Measurements from ENCODE around the gene GPR179.

GPR179 gene

DNA sequence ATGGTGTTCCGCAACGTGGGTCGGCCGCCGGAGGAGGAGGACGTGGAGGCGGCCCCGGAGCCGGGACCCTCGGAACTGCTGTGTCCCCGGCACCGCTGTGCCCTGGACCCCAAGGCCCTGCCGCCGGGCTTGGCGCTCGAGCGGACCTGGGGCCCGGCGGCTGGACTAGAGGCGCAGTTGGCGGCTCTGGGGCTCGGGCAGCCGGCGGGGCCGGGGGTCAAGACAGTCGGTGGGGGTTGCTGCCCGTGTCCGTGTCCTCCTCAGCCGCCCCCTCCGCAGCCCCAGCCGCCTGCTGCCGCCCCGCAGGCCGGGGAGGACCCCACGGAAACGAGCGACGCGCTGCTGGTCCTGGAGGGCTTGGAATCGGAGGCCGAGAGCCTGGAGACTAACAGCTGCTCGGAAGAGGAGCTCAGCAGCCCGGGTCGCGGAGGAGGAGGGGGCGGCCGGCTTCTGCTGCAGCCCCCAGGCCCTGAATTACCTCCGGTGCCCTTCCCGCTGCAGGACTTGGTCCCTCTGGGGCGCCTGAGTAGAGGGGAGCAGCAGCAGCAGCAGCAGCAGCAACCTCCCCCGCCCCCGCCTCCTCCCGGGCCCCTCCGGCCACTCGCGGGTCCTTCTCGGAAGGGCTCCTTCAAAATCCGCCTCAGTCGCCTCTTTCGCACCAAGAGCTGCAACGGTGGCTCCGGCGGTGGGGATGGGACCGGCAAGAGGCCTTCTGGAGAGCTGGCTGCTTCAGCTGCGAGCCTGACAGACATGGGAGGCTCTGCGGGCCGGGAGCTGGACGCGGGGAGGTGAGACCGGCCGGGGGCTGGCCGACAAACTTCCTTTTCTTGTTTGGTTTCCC, 8.7 kb upstream of the GPR179 start:
- peak overlapping the region; percentile 65 for H3K4me3 ChIP-seq
- in situ Hi-C loops (cut with MboI; ENCODE audit: low sequenced_read_pairs), result no loop called here
- no peaks in the 10 kb centered on the region for H3K27me3 ChIP-seq (ENCODE audit: low read depth)
- H3K4me1 ChIP-seq, result peaks cover 38% of the 10 kb centered on the region
- no peaks in the 10 kb centered on the region for H3K9me3 ChIP-seq
- H3K36me3 ChIP-seq (replicated peaks), result no peaks in the 10 kb centered on the region; the same call in 1 of the 2 replicates
- peak in 1 of 2 experiments; percentile 46 for DNase-seq (ENCODE audit: low spot score in 2 of 2)

DNA sequence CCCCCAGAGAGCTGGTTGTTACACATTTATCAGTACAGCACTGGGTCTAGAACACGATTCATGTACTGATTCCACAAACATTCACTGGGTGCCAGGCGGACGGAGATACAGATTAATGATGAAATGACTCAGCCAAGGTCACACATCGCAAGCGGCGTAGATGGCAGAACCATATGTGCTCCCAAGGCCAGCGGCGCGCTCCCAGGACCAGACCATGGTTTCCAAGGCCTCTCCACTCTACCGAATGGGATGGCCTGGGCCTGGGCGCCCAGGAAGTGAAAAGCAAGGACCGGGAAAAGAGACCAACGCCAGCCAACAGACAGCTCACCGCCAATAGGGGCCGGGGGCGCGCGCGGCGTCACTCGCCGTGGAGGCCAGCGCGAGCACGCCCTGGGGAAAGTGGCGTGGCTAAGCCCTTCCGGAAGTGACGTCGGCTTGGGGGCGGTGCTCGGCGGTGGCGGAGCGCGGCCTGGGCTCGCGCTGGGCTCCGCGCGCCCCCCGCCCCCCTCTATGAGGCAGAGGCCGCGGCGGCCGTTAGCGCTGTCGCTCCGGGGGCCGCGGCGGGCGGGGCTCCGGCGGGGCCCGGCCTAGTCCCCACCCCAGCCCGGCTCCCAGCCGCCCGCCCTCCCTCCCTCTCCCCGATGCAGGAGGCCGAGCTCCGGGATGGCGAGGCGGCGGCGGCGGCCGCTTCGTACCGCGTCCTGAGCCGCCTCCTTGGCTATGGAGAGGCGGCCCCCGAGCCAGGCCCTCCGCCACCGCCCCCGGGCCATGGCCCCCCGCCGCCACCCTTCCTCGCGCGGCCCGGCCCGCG, 7.9 kb upstream of the GPR179 start, which contains the start of gene SOCS7:
TSS of gene SOCS7 (plus strand) at position 433 of the 811 bp plus-strand sequence. CDS start at position 642, 209 bp downstream.
- peaks cover 35% of the 10 kb centered on the region for H3K4me1 ChIP-seq
- no peaks in the 10 kb centered on the region for H3K9me3 ChIP-seq
- no peaks in the 10 kb centered on the region; the same call in 1 of the 2 replicates for H3K36me3 ChIP-seq (replicated peaks)
- in situ Hi-C loops (cut with MboI; ENCODE audit: low sequenced_read_pairs), result no loop called here
- no peaks in the 10 kb centered on the region for H3K27me3 ChIP-seq (ENCODE audit: low read depth)
- DNase-seq (ENCODE audit: low spot score in 2 of 2), result peak; percentile 78 to 97
- H3K4me3 ChIP-seq, result peak within 1 kb of the TSS; percentile 65

DNA sequence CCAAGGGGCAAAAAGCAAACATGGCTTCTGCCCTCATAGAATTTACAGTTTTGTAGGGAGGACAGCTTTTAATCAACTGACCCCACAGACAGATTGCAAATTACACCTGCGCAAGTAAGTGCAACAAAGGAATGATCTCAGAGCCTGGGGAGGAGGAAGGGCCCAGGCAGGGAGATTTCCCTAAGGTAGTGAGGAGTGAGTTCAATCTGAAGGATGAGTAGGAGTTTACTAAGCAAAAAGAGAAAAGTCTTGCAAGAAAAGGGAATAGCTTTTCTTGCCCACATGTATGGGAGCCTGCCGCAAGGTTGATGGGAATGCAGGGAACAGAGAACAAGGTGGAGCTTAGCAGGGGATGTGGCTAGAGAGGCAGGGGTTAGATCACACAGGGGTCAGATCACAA, 6.3 kb upstream of the GPR179 start:
- no peak overlapping the region for H3K4me3 ChIP-seq
- H3K4me1 ChIP-seq, result peaks cover 30% of the 10 kb centered on the region
- in situ Hi-C loops (cut with MboI; ENCODE audit: low sequenced_read_pairs), result no loop called here
- no peaks in the 10 kb centered on the region for H3K27me3 ChIP-seq (ENCODE audit: low read depth)
- H3K36me3 ChIP-seq (replicated peaks), result no peaks in the 10 kb centered on the region; the same call in 1 of the 2 replicates
- no peak for DNase-seq (ENCODE audit: low spot score in 2 of 2)
- H3K9me3 ChIP-seq, result no peaks in the 10 kb centered on the region

DNA sequence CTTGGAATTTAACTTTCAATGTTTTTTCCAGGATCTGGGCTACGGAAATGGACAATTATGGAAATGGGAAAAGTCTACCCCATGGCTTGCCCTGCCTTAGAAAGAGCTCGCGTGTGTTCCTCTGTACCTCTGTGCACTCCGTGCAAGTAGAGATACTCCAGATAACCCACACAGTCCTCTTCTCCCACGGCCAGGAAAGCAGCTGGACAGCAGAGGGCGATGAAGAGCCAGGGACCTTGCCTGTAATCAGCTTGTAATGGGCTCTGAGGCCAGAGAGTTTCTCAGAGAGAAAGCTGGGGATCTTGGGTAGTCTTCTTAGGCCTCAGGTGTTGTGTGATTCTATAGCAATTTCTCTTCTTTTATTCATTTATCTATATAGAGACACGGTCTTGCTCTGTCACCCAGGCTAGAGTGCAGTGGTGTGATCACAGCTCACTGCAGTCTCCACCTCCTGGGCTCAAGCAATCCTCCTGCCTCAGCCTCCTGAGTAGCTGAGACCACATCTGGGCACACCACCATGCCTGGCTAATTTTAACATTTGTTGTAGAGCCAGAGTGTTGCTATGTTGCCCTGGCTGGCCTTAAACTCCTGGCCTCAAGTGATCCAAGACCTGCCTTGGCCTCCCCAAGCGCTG, 5.5 kb upstream of the GPR179 start:
- DNase-seq (ENCODE audit: low spot score in 2 of 2), result peak; percentile 70 to 92
- no peak overlapping the region for H3K4me3 ChIP-seq
- in situ Hi-C loops (cut with MboI; ENCODE audit: low sequenced_read_pairs), result loop anchor here (5.0 to 10.0 kb wide), 2 partner anchors 63 to 136 kb away; no protein-coding TSS in a partner anchor
- no peaks in the 10 kb centered on the region for H3K9me3 ChIP-seq
- no peaks in the 10 kb centered on the region; the same call in 1 of the 2 replicates for H3K36me3 ChIP-seq (replicated peaks)
- no peaks in the 10 kb centered on the region for H3K27me3 ChIP-seq (ENCODE audit: low read depth)
- peaks cover 22% of the 10 kb centered on the region for H3K4me1 ChIP-seq

DNA sequence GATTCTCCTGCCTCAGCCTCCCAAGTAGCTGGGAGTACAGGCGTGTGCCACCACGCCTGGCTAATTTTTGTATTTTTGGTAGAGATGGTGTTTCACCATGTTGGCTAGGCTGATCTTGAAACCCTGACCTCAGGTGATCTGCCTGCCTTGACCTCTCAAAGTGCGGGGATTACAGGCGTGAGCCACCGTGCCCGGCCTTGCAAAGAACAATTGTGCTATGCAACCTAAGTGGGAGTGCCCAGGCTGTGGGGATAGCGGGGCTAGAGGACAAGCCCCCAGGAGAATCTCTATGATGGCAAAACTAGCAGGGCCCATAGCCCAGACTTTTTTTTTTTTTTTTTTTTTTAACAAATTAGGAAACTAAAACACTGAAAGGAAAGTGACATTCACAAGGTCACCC, 2.0 kb upstream of the GPR179 start:
- in situ Hi-C loops (cut with MboI; ENCODE audit: low sequenced_read_pairs), result loop anchor here (5.0 to 10.0 kb wide), 2 partner anchors 67 to 139 kb away; no protein-coding TSS in a partner anchor
- Histone ChIP-seq H3K4me1 (peaks cover 4% of the 10 kb centered on the region), H3K36me3 (replicated peaks) (no peaks in the 10 kb centered on the region; the same call in 1 of the 2 replicates), H3K4me3 (no peak overlapping the region), H3K27me3 (ENCODE audit: low read depth) (no peaks in the 10 kb centered on the region), H3K9me3 (no peaks in the 10 kb centered on the region)
- no peak for DNase-seq (ENCODE audit: low spot score in 2 of 2)

DNA sequence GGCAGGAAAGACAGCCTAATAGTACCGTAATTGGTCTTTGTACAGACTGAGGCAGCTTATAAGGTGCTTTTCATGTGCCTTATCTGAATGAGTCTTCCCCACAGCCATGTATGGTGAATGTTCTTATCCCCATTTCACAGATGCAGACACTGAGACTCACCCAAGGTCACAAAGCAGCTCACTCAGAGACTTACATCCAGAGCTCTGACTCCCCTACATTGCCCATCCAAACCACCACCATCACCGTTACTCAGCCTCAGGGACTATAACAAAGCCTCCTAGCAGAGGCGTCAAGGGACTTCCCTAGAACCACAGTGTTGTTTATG, 627 bp upstream of the GPR179 start:
- Histone ChIP-seq H3K4me3 (no peak overlapping the region), H3K9me3 (no peaks in the 10 kb centered on the region), H3K27me3 (ENCODE audit: low read depth) (no peaks in the 10 kb centered on the region), H3K36me3 (replicated peaks) (no peaks in the 10 kb centered on the region; the same call in 1 of the 2 replicates), H3K4me1 (no peaks in the 10 kb centered on the region; the same call in 1 of the 2 replicates)
- DNase-seq (ENCODE audit: low spot score in 2 of 2), result no peak
- in situ Hi-C loops (cut with MboI; ENCODE audit: low sequenced_read_pairs), result loop anchor here (10.0 kb wide), 1 partner anchor 140 kb away; no protein-coding TSS in a partner anchor

DNA sequence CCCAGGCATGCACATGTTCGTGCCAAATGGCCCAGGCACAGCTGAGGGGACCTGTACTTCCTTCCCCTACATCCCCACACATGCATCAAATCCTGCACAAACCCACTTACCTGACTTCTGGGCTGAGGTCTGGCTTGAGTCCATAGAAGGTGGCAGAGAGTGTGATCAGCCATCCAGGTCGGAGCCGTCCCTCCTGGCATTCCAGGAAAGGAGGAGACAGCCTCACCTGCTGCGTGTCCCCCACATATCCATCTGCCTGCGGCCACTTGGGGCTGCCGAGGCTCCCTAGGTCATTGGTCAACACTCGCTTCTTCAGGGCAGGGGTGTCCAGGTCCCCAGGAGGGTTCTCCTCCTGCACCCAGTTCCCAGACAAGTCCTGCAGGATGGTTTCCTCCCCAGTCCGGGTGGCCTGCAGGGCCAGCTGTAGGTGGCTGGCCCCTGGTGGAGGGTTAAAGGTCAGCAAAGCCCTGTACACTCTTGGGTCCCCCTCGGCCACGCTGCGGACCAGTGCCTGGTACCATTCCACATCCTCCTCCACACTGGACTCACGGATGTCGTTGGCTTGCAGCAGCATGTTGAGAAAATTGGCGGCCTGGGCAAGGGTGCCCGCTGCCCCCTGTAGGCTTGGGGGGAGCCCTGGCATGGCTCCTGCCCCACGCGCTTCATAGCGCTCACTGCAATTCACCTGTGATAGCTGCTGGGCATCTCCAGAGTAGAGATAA, 709 bp downstream of the GPR179 start:
- H3K36me3 ChIP-seq (replicated peaks), result no peaks in the 10 kb centered on the region
- in situ Hi-C loops (cut with MboI; ENCODE audit: low sequenced_read_pairs), result loop anchor here (10.0 kb wide), 1 partner anchor 142 kb away; no protein-coding TSS in a partner anchor
- H3K4me1 ChIP-seq, result no peaks in the 10 kb centered on the region
- H3K4me3 ChIP-seq, result no peak overlapping the region
- H3K27me3 ChIP-seq (ENCODE audit: low read depth), result no peaks in the 10 kb centered on the region
- H3K9me3 ChIP-seq, result no peaks in the 10 kb centered on the region
- DNase-seq (ENCODE audit: low spot score in 2 of 2), result no peak

DNA sequence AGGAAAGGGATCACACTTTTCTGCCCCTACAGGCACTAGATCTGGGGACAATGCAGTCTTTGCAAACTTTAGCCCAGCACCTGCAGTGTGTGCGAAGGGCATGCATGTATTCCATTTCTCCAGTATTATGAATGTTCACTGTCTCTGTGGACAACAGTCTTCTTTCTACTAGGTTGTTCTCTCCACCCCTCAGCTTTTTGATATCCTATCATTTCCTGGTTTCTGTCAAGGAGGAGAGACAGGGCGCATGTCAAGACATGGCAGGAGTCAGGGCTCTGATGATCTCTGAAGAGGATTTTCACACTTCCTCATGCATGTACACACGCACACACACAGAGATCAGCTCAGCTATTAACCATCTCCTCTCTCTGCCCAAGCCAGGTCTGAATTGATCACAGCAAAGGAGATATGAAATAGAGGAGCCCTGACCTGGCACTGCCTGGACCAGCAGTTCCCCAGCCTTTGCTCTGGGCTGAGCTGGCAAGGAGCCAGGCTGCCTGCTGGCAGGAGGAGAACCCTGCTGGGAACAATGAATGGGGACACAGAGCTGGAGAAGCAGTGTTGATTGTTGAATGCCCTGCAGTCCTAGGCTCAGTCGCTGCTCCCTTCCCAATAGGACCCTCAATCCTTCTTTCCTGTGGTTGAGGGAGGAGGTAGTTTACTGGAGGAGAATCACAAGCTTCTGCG, 2.6 kb downstream of the GPR179 start:
- in situ Hi-C loops (cut with MboI; ENCODE audit: low sequenced_read_pairs), result loop anchor here (10.0 kb wide), 1 partner anchor 144 kb away; no protein-coding TSS in a partner anchor
- DNase-seq (ENCODE audit: low spot score in 2 of 2), result peak; percentile 41 to 64
- H3K9me3 ChIP-seq, result no peaks in the 10 kb centered on the region

DNA sequence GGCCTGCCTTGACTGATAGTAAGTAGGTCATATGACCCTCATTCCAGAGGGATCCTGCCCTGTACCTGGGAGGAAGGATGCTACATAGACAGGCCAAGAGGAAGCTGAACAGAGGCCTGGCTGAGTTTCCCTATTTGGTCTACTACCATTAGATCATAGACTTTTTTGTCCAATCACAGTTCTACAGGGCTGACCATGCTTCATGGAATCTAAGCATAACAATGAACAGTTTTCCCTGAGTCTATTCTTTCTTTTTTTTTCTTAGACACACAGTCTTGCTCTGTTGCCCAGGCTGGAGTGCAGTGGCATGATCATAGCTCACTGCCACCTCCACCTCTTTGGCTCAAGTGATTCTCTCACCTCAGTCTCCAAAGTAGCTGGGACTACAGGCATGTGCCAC, 3.9 kb downstream of the GPR179 start:
- no peaks in the 10 kb centered on the region for H3K4me1 ChIP-seq
- H3K9me3 ChIP-seq, result no peaks in the 10 kb centered on the region
- DNase-seq (ENCODE audit: low spot score in 2 of 2), result no peak
- H3K4me3 ChIP-seq, result no peak overlapping the region
- H3K36me3 ChIP-seq (replicated peaks), result no peaks in the 10 kb centered on the region
- in situ Hi-C loops (cut with MboI; ENCODE audit: low sequenced_read_pairs), result loop anchor here (10.0 kb wide), 1 partner anchor 145 kb away; no protein-coding TSS in a partner anchor
- no peaks in the 10 kb centered on the region for H3K27me3 ChIP-seq (ENCODE audit: low read depth)

More for the DNA sequence above, 2.6 kb downstream of the GPR179 start:
- no peaks in the 10 kb centered on the region for H3K27me3 ChIP-seq (ENCODE audit: low read depth)
- no peaks in the 10 kb centered on the region for H3K36me3 ChIP-seq (replicated peaks)
- H3K4me1 ChIP-seq, result no peaks in the 10 kb centered on the region
- H3K4me3 ChIP-seq, result no peak overlapping the region

DNA sequence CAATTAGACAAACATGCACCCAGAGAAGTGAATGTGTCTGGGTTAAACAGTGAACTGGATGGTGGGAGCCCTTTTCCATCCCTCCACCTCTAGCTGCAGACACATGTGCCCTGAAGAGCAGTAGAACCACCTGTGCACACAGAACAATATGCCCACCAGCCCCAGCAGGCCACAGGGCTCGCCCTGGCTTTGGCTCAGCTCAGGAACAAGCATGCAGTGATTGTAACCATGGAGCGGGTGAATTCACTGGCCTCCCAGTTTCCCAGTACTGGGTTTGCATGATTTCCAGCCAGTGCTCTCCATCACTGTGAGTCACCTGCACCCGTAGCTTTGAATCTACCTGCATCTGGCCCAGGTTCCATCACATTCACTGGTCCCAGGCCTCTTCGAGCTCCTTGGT, 5.2 kb downstream of the GPR179 start:
- Histone ChIP-seq H3K9me3 (no peaks in the 10 kb centered on the region), H3K36me3 (replicated peaks) (no peaks in the 10 kb centered on the region), H3K27me3 (ENCODE audit: low read depth) (no peaks in the 10 kb centered on the region), H3K4me1 (no peaks in the 10 kb centered on the region), H3K4me3 (no peak overlapping the region)
- no peak for DNase-seq (ENCODE audit: low spot score in 2 of 2)
- in situ Hi-C loops (cut with MboI; ENCODE audit: low sequenced_read_pairs), result no loop called here

DNA sequence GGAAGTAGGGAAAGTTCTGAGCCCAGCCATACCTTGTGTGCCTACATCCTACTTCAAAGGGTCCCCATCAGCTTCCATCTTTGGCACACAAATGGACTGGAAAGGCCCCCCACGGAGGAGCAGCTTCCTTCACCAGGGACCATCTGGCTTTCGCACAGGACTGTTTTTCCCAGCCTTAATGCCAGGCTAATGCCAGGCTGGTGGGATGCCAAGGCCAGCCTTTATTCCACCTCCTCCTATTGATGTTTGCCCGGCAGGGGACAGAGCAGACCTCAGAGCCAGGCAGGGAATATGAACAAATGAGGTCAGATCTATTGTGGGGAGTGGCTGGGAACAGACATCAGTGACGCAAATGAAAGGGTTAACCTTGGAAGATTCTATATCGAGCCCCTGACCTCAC, 5.7 kb downstream of the GPR179 start:
- no peak for DNase-seq (ENCODE audit: low spot score in 2 of 2)
- no peaks in the 10 kb centered on the region for H3K9me3 ChIP-seq
- in situ Hi-C loops (cut with MboI; ENCODE audit: low sequenced_read_pairs), result no loop called here
- H3K36me3 ChIP-seq (replicated peaks), result no peaks in the 10 kb centered on the region
- no peaks in the 10 kb centered on the region for H3K27me3 ChIP-seq (ENCODE audit: low read depth)
- H3K4me3 ChIP-seq, result no peak overlapping the region
- no peaks in the 10 kb centered on the region for H3K4me1 ChIP-seq

DNA sequence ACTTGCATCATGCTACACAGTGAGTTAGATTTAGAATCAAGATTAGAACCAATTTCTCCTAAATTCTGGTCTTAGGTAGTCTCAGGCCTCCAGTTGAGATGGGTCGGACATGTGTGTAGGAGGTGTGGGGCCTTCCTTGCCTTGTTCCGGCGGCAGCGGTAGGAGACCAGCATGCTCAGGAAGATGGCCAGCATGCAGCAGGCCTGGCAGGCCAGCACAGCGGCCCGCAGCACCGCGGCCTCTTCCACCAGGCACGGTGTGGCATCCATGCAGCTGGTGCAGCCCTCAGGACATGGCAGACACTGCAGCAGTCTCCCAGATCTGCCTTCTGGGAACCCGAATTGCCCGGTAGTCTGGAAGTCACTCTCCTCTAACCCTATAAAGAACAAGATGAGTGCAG, 6.9 kb downstream of the GPR179 start:
- in situ Hi-C loops (cut with MboI; ENCODE audit: low sequenced_read_pairs), result no loop called here
- H3K9me3 ChIP-seq, result no peaks in the 10 kb centered on the region

More for the DNA sequence above, 6.9 kb downstream of the GPR179 start:
- no peaks in the 10 kb centered on the region for H3K27me3 ChIP-seq (ENCODE audit: low read depth)
- DNase-seq (ENCODE audit: low spot score in 2 of 2), result no peak
- H3K4me1 ChIP-seq, result no peaks in the 10 kb centered on the region
- H3K4me3 ChIP-seq, result no peak overlapping the region
- H3K36me3 ChIP-seq (replicated peaks), result no peaks in the 10 kb centered on the region
